Measurements from ENCODE around the gene PERM1. TPM values are rescaled to one million over a fixed set of nuclear protein-coding genes. Genes with fewer than 3 reads are reported as not detected.
A peak's percentile ranks its signal among the peaks of the same experiment; 100 is the strongest.

PERM1 gene
- total RNA-seq, 1 experiment from 2014 or later: 0.47 TPM

GRCh38 chr1:939511-940106, 42.3 kb downstream of the PERM1 start:
- ATAC-seq (no peak), DNase-seq (no peak)
- peak overlapping the region; percentile 53 for H3K4me2 ChIP-seq (ENCODE audit: low read length)
- H3K79me2 ChIP-seq (ENCODE audit: low read length): no peaks in the 10 kb centered on the region
- H3K9me2 ChIP-seq (replicated peaks; ENCODE audit: low read length): no peaks in the 10 kb centered on the region
- peaks cover 40% of the 10 kb centered on the region for H3K27me3 ChIP-seq (ENCODE audit: low read length)
- H3K9me3 ChIP-seq (ENCODE audit: low read length): no peaks in the 10 kb centered on the region
- intact Hi-C loops (cut with micrococcal nuclease): loop anchor here (2.0 kb wide), 1 partner anchor 19 kb away; no protein-coding TSS in a partner anchor
- H3K36me3 ChIP-seq (ENCODE audit: low read depth, low read length): no peaks in the 10 kb centered on the region
- no peaks in the 10 kb centered on the region for H4K20me1 ChIP-seq (ENCODE audit: low read length)
- H3F3A ChIP-seq (ENCODE audit: low read length, unreplicated experiment): no peaks in the 10 kb centered on the region
- H2AFZ ChIP-seq (ENCODE audit: low read length): no peak overlapping the region
- no peak overlapping the region for H3K4me3 ChIP-seq (ENCODE audit: low read length)
- no TSS peak for BruUV-seq (replicated peaks)
- CTCF ChIA-PET: no interaction called here
- H3K27ac ChIP-seq (ENCODE audit: low read length): no peak overlapping the region
- peaks cover 22% of the 10 kb centered on the region for H3K4me1 ChIP-seq (ENCODE audit: insufficient read depth, low read length)
- H3K9ac ChIP-seq (ENCODE audit: low read length): no peak overlapping the region
- no peak for TF ChIP-seq CTCF (conservative IDR thresholded peaks at IDR 0.05; ENCODE audit: low read depth, low read length)
- no peak for TF ChIP-seq EZH2 (IDR thresholded peaks at IDR 0.05; ENCODE audit: low read length, unreplicated experiment)
- no peak for TF ChIP-seq EZH2phosphoT487 (IDR thresholded peaks at IDR 0.05; ENCODE audit: borderline replicate concordance, low read length)
- POLR2A ChIA-PET (ENCODE audit: unreplicated experiment): no interaction called here

- Histone ChIP-seq H3K4me1 (ENCODE audit: insufficient read depth, low read length) (peaks cover 22% of the 10 kb centered on the region), H4K20me1 (ENCODE audit: low read length) (no peaks in the 10 kb centered on the region), H3K9me2 (replicated peaks; ENCODE audit: low read length) (no peaks in the 10 kb centered on the region), H3K9ac (ENCODE audit: low read length) (no peak overlapping the region), H3K79me2 (ENCODE audit: low read length) (no peaks in the 10 kb centered on the region), H3K27me3 (ENCODE audit: low read length) (peaks cover 40% of the 10 kb centered on the region), H3K4me3 (ENCODE audit: low read length) (no peak overlapping the region), H3K27ac (ENCODE audit: low read length) (no peak overlapping the region), H2AFZ (ENCODE audit: low read length) (no peak overlapping the region), H3K4me2 (ENCODE audit: low read length) (no peak overlapping the region), H3F3A (ENCODE audit: low read length, unreplicated experiment) (no peaks in the 10 kb centered on the region), H3K9me3 (ENCODE audit: low read length) (no peaks in the 10 kb centered on the region), H3K36me3 (ENCODE audit: low read depth, low read length) (no peaks in the 10 kb centered on the region)
- no peak for DNase-seq
- no TSS peak for BruUV-seq (replicated peaks)
- TF ChIP-seq CTCF (conservative IDR thresholded peaks at IDR 0.05; ENCODE audit: low read depth, low read length) (no peak), EZH2 (IDR thresholded peaks at IDR 0.05; ENCODE audit: low read length, unreplicated experiment) (no peak), EZH2phosphoT487 (IDR thresholded peaks at IDR 0.05; ENCODE audit: borderline replicate concordance, low read length) (no peak)
- intact Hi-C loops (cut with micrococcal nuclease): loop anchor here (1.0 to 2.0 kb wide), 2 partner anchors 18 to 35 kb away; no protein-coding TSS in a partner anchor
- POLR2A ChIA-PET (ENCODE audit: unreplicated experiment): no interaction called here
- no peak for ATAC-seq
- CTCF ChIA-PET: interaction anchor here (1.0 to 1.3 kb wide), 2 partner anchors 18 to 34 kb away, joined by 3 to 5 read pairs; no protein-coding TSS in a partner anchor
Measured at GRCh38 chr1:938711-939489, 43.0 kb downstream of the PERM1 start.
